NCI-H1930 (cell line): ENCODE results near the gene ZNF516.

Experiments
- DNase-seq, 2 experiments: peaks; one replicate each; lab custom pipeline; 2025; lab: John Stamatoyannopoulos, UW

ZNF516 gene

GRCh38 chr18:76506974-76507764 lies 12.1 kb upstream of the ZNF516 start:
- DNase-seq = no peak

GRCh38 chr18:76506395-76506794 lies 11.4 kb upstream of the ZNF516 start:
- no peak for DNase-seq

GRCh38 chr18:76505614-76506013 lies 10.6 kb upstream of the ZNF516 start:
- DNase-seq = no peak

- DNase-seq = no peak
These were observed 9.7 kb upstream of the ZNF516 start for GRCh38 chr18:76504749-76505148.

GRCh38 chr18:76503649-76504386 lies 8.8 kb upstream of the ZNF516 start:
- DNase-seq = no peak

- DNase-seq = no peak
These were observed 7.5 kb upstream of the ZNF516 start for GRCh38 chr18:76502551-76502950.

- no peak for DNase-seq
These were observed 4.7 kb upstream of the ZNF516 start for GRCh38 chr18:76499637-76500340.

- no peak for DNase-seq
These were observed 4.0 kb upstream of the ZNF516 start for GRCh38 chr18:76499021-76499420.

- DNase-seq = no peak
These were observed 3.0 kb upstream of the ZNF516 start for GRCh38 chr18:76498064-76498463.

GRCh38 chr18:76497021-76497420 lies 2.0 kb upstream of the ZNF516 start:
- peak in 1 of 2 experiments; percentile 34 for DNase-seq

GRCh38 chr18:76496194-76496890 lies 1.3 kb upstream of the ZNF516 start:
- DNase-seq = peak; percentile 66 to 75

GRCh38 chr18:76495435-76496193 lies 572 bp upstream of the ZNF516 start:
- peak; percentile 61 to 71 for DNase-seq

- DNase-seq = peak in 1 of 2 experiments; percentile 48
These were observed 624 bp downstream of the ZNF516 start for GRCh38 chr18:76494231-76495005.

GRCh38 chr18:76493213-76494161 lies 1.6 kb downstream of the ZNF516 start:
- peak; percentile 69 to 87 for DNase-seq

GRCh38 chr18:76492669-76493212 lies 2.3 kb downstream of the ZNF516 start:
- DNase-seq = peak; percentile 97 to 100

GRCh38 chr18:76491776-76492668 lies 3.0 kb downstream of the ZNF516 start:
- DNase-seq = peak; percentile 57 to 61

GRCh38 chr18:76491473-76491775 lies 3.6 kb downstream of the ZNF516 start:
- peak; percentile 82 to 89 for DNase-seq
